Small intestine (tissue), 7 donors: Measurements from ENCODE around the gene PTGFRN. TPM values are rescaled to one million over a fixed set of nuclear protein-coding genes. Genes with fewer than 3 reads are reported as not detected.

Experiments used
- DNase-seq, 2 donors: peaks; one replicate each; pipeline versions ENCODE4 v3.0.0 to v3.0.0-alpha.2; 2013
- FAIRE-seq: peaks from 2 replicates; lab custom pipeline; 2012; peaks lifted over from hg19 to GRCh38; lab: Jason Lieb, UNC
- H3K27ac ChIP-seq, 3 donors: one replicate each; pipeline ENCODE4 v1.5.1; 2013; ENCODE audit warnings: low read length in 2 of 3, mild to moderate bottlenecking in 2 of 3, control low read depth in 1 of 3, inconsistent platforms in 1 of 3, low read depth in 1 of 3, moderate library complexity in 1 of 3
- H3K27me3 ChIP-seq, 3 donors: one replicate each; pipeline ENCODE4 v1.6.1; 2013; ENCODE audit warnings: low read length in 3 of 3, inconsistent platforms in 1 of 3; ENCODE audit not compliant: control insufficient read depth in 3 of 3, insufficient read depth in 3 of 3
- H3K36me3 ChIP-seq, 3 donors: one replicate each; pipeline ENCODE4 v1.6.1; 2013; ENCODE audit warnings: low read length in 3 of 3, inconsistent platforms in 1 of 3, low read depth in 1 of 3, mild to moderate bottlenecking in 1 of 3, moderate library complexity in 1 of 3; ENCODE audit not compliant: control insufficient read depth in 3 of 3, insufficient read depth in 2 of 3
- H3K4me1 ChIP-seq, 3 donors: one replicate each; pipeline ENCODE4 v1.6.1; 2013; ENCODE audit warnings: low read length in 2 of 3, inconsistent platforms in 1 of 3, low read depth in 1 of 3, mild to moderate bottlenecking in 1 of 3, moderate library complexity in 1 of 3; ENCODE audit not compliant: control insufficient read depth in 3 of 3, insufficient read depth in 2 of 3
- H3K4me3 ChIP-seq, 3 donors: one replicate each; pipeline ENCODE4 v1.5.1; 2013; ENCODE audit warnings: low read length in 3 of 3, control low read depth in 1 of 3, inconsistent platforms in 1 of 3, low read depth in 1 of 3, mild to moderate bottlenecking in 1 of 3, moderate library complexity in 1 of 3
- H3K9me3 ChIP-seq, 2 donors: one replicate each; pipeline ENCODE4 v1.6.1; 2013; ENCODE audit warnings: low read depth in 1 of 2, low read length in 1 of 2; ENCODE audit not compliant: control insufficient read depth in 2 of 2, insufficient read depth in 1 of 2
- WGBS, 3 donors: extraction: QIAGEN DNeasy Blood & Tissue Kit; methylation state at CpG; one replicate each; pipeline ENCODE4 v1.1.7; 2013; 5-methylcytosine and 5-hydroxymethylcytosine counted together
- polyA plus RNA-seq, 4 donors: library from polyadenylated mRNA; stranded (reverse) in 3 of 4; unstranded in 1 of 4; fragments of 200-250 nt in 3 of 4; fragments of 120-200 nt in 1 of 4; gene quantifications; one replicate each; pipeline versions ENCODE4 v1.2.1 to v1.2.3, GENCODE V29; 2013
- donor health status: healthy with polysubstance abuse.
- donor health status: control.
- donor health status: control.
- donor health status: Bipolar disorder and iron deficiency.
- donor health status: healthy.

Gene PTGFRN
- polyA plus RNA-seq, 4 donors = 12.7 to 26.9 (median 19.2) TPM

GRCh38 chr1:117007719-117008013, 98.0 kb downstream of the PTGFRN start:
- DNase-seq = no peak
- no peak overlapping the region for H3K4me3 ChIP-seq
- no peaks in the 10 kb centered on the region for H3K9me3 ChIP-seq
- 82 to 91% (median 84%) methylated on average over 2 of the region's 2 CpGs for WGBS, 3 donors
- no peaks in the 10 kb centered on the region for H3K36me3 ChIP-seq
- FAIRE-seq = no peak
- no peaks in the 10 kb centered on the region for H3K27me3 ChIP-seq
- H3K4me1 ChIP-seq = no peaks in the 10 kb centered on the region
- H3K27ac ChIP-seq = no peak overlapping the region

- FAIRE-seq (no peak), DNase-seq (no peak)
- Histone ChIP-seq H3K27ac (no peak overlapping the region), H3K4me1 (no peaks in the 10 kb centered on the region), H3K36me3 (peaks cover 0 to 3% (median 0%) of the 10 kb centered on the region in 3 donors), H3K4me3 (no peak overlapping the region), H3K9me3 (no peaks in the 10 kb centered on the region), H3K27me3 (no peaks in the 10 kb centered on the region)
- WGBS, 3 donors = 70 to 80% (median 78%) methylated on average over 2 of the region's 2 CpGs
These were observed 98.9 kb downstream of the PTGFRN start for GRCh38 chr1:117008656-117009055.

- WGBS, 3 donors = 63 to 73% (median 64%) methylated on average over 3 of the region's 3 CpGs
- H3K27ac ChIP-seq = no peak overlapping the region
- no peak overlapping the region for H3K4me3 ChIP-seq
- H3K27me3 ChIP-seq = no peaks in the 10 kb centered on the region
- H3K9me3 ChIP-seq = no peaks in the 10 kb centered on the region
- peak in 1 of 2 donors; percentile 27 for DNase-seq
- no peak for FAIRE-seq
- peaks cover 0 to 4% (median 0%) of the 10 kb centered on the region in 3 donors for H3K36me3 ChIP-seq
- no peaks in the 10 kb centered on the region for H3K4me1 ChIP-seq
These were observed 99.4 kb downstream of the PTGFRN start for GRCh38 chr1:117009132-117009531.

GRCh38 chr1:117010310-117010969, 100.7 kb downstream of the PTGFRN start:
- 89 to 97% (median 94%) methylated on average over 3 of the region's 3 CpGs for WGBS, 3 donors
- H3K27me3 ChIP-seq = no peaks in the 10 kb centered on the region
- no peaks in the 10 kb centered on the region for H3K4me1 ChIP-seq
- H3K9me3 ChIP-seq = no peaks in the 10 kb centered on the region
- DNase-seq (no peak), FAIRE-seq (no peak)
- no peak overlapping the region for H3K27ac ChIP-seq
- H3K4me3 ChIP-seq = no peak overlapping the region
- peaks cover 0 to 4% (median 0%) of the 10 kb centered on the region in 3 donors for H3K36me3 ChIP-seq

- H3K9me3 ChIP-seq = no peaks in the 10 kb centered on the region
- H3K36me3 ChIP-seq = peaks cover 0 to 4% (median 0%) of the 10 kb centered on the region in 3 donors
- DNase-seq = no peak
- no peaks in the 10 kb centered on the region for H3K27me3 ChIP-seq
- H3K27ac ChIP-seq = no peak overlapping the region
- H3K4me1 ChIP-seq = no peaks in the 10 kb centered on the region
- 91 to 96% (median 93%) methylated on average over 3 of the region's 3 CpGs for WGBS, 3 donors
- H3K4me3 ChIP-seq = no peak overlapping the region
- no peak for FAIRE-seq
These were observed 101.6 kb downstream of the PTGFRN start for GRCh38 chr1:117011334-117011733.

GRCh38 chr1:117013309-117013858, 103.7 kb downstream of the PTGFRN start:
- 83 to 88% (median 83%) methylated on average over 5 of the region's 5 CpGs for WGBS, 3 donors
- Histone ChIP-seq H3K4me1 (no peaks in the 10 kb centered on the region), H3K27ac (no peak overlapping the region), H3K9me3 (no peaks in the 10 kb centered on the region), H3K36me3 (peaks cover 0 to 4% (median 0%) of the 10 kb centered on the region in 3 donors), H3K4me3 (no peak overlapping the region), H3K27me3 (no peaks in the 10 kb centered on the region)
- DNase-seq = no peak
- FAIRE-seq = no peak

- H3K4me1 ChIP-seq = no peaks in the 10 kb centered on the region
- H3K27ac ChIP-seq = no peak overlapping the region
- WGBS, 3 donors = 87 to 88% (median 88%) methylated on average over 5 of the region's 5 CpGs
- DNase-seq (no peak), FAIRE-seq (no peak)
- peaks cover 0 to 4% (median 0%) of the 10 kb centered on the region in 3 donors for H3K36me3 ChIP-seq
- no peaks in the 10 kb centered on the region for H3K9me3 ChIP-seq
- H3K27me3 ChIP-seq = no peaks in the 10 kb centered on the region
- no peak overlapping the region for H3K4me3 ChIP-seq
These were observed 104.5 kb downstream of the PTGFRN start for GRCh38 chr1:117014209-117014608.

- WGBS, 3 donors = 83 to 88% (median 86%) methylated on average over 3 of the region's 3 CpGs
- Histone ChIP-seq H3K36me3 (peaks cover 0 to 4% (median 0%) of the 10 kb centered on the region in 3 donors), H3K4me1 (no peaks in the 10 kb centered on the region), H3K27ac (no peak overlapping the region), H3K27me3 (no peaks in the 10 kb centered on the region), H3K4me3 (no peak overlapping the region), H3K9me3 (no peaks in the 10 kb centered on the region)
- FAIRE-seq (no peak), DNase-seq (no peak)
These were observed 106.0 kb downstream of the PTGFRN start for GRCh38 chr1:117015724-117016123.
